Activated T-cell treated with anti-CD3 and anti-CD28 coated beads for 4 hours (primary cell): Measurements from ENCODE around the gene STK36.

Experiments
- DNase-seq: peaks from one replicate; pipeline ENCODE4 v3.0.0-alpha.2; 2020

STK36 gene

DNA sequence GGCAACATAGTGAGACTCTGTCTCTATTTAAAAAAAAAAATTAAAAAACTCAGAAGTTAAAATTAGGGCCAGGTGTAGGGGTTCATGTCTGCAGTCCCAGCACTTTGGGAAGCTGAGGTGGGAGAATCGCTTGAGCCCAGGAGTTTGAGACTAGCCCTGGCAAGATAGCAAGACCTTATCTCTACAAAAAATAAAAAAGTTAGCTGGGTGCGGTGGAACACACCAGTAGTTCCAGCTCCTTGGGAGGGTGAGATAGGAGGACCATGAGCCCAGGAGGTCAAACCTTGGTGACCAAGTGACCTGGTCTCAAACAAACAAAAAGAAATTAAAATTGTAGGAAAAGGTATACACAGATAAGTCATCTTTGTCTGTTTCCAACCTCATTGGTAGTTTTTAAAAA is 50.0 kb downstream of the STK36 start:
- no peak for DNase-seq

- DNase-seq: no peak
Measured at GRCh38 chr2:218722419-218722818, 50.5 kb downstream of the STK36 start.

- no peak for DNase-seq
Measured at GRCh38 chr2:218722876-218723785, 51.2 kb downstream of the STK36 start.

GRCh38 chr2:218726004-218726574 is 54.2 kb downstream of the STK36 start:
- DNase-seq: no peak

- no peak for DNase-seq
Measured at GRCh38 chr2:218727502-218728165, 55.7 kb downstream of the STK36 start.

DNA sequence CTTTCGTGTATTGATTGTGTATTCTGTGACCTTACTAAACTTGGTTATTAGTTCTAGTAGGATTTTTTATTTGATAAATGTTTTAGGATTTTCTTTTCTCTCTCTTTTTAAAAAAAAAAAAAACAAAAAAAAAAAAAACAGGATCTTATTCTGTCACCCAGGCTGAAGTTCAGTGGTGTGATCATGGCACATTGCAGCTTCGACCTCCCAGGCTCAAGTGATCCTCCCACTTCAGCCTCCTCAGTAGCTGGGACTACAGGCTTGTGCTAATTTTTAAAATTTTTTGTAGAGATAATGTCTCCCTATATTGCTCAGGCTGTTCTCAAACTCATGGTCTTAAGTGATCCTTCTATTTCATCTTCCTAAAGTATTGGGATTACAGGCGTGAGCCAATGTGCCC is 57.8 kb downstream of the STK36 start:
- no peak for DNase-seq

DNA sequence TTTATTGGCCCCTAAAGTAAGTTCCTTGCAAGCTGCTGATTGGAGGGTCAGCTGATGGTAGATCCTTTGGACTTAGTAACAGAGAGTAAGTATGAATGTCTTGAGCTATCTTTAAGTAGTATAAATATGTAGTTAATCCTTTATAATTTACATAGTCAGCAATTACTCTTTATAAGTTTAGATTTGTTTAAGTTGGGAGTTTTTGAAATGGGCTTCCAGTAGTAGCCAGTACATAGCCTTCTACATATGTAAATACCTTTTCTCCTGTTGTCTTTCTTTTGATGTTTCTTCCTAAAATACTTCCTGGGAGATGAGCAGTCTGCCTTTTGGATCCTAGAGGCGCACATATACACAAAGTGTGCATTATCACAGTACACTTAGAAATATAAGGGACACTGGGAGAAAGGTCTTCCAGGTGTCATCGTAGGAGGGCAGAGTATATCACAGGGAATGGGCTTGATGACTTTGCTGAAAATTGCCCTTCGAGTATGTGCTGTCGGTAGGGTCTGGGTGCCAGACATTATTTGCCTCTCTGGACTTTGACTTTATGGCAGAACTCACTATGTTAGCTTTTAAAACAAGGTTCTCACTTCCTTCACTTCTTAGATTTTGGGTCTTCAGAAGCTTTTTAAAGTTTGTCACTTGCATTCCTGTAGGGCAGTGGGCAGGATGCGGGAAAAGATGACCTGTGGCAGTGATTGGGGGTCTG is 60.3 kb downstream of the STK36 start:
- no peak for DNase-seq

GRCh38 chr2:218732761-218733158 is 60.9 kb downstream of the STK36 start:
- no peak for DNase-seq

- DNase-seq: no peak
Measured at GRCh38 chr2:218733171-218734021, 61.5 kb downstream of the STK36 start.

- no peak for DNase-seq
Measured at GRCh38 chr2:218734190-218734975, 62.5 kb downstream of the STK36 start.

- DNase-seq: no peak
Measured at GRCh38 chr2:218736531-218736930, 64.6 kb downstream of the STK36 start.

- no peak for DNase-seq
Measured at GRCh38 chr2:218743068-218743467, 71.2 kb downstream of the STK36 start.

DNA sequence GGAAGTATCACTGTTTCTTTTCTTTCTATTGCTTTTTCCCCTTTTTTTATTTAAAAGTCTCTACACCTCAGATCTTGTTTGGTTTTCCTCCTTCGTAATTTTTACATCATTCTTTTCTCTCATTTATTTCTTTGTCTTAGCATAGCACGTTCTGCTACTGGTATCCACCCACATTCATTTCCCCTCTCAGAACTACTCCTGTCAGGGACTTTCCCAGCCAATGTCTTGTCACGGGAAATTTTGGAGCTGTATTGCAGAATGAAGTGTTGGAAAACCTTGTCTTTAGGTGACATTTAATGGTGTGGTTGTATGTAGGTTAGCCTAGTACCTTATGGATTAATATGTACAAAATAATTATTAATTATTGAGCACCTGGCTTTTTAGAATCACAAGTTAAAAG is 72.7 kb downstream of the STK36 start:
- no peak for DNase-seq

- DNase-seq: no peak
Measured at GRCh38 chr2:218745160-218745558, 73.3 kb downstream of the STK36 start.

- no peak for DNase-seq
Measured at GRCh38 chr2:218745559-218746469, 73.9 kb downstream of the STK36 start.

DNA sequence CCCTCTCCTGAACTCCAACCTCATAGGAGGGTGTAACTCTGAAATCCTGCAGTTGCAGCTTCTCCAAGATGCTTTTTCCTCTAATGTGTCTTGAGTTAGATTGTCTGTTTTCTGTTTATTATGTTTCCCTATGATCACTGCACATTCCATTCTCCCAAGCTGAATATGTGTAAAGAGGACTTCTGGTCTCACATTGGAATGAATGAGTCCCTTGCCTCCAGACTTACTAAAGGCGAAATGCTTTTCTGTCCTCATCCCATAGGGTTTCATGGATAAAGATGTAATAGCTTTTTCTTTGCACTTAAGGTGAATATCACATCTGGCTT is 74.5 kb downstream of the STK36 start:
- no peak for DNase-seq

DNA sequence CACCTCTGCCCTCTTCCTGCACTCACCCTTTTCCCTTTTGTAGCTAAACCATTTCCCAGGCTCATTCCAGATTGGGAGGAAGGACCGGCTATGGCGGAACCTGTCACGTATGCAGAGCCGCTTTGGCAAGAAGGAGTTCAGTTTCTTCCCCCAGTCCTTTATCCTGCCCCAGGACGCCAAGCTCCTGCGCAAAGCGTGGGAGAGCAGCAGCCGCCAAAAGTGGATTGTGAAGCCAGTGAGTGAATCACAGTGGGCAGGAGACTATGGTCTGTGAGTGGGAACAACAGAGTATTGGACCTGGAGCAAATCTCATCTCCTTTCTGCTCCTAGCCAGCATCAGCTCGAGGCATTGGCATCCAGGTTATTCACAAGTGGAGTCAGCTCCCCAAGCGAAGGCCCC is 75.1 kb downstream of the STK36 start:
- DNase-seq: no peak

DNA sequence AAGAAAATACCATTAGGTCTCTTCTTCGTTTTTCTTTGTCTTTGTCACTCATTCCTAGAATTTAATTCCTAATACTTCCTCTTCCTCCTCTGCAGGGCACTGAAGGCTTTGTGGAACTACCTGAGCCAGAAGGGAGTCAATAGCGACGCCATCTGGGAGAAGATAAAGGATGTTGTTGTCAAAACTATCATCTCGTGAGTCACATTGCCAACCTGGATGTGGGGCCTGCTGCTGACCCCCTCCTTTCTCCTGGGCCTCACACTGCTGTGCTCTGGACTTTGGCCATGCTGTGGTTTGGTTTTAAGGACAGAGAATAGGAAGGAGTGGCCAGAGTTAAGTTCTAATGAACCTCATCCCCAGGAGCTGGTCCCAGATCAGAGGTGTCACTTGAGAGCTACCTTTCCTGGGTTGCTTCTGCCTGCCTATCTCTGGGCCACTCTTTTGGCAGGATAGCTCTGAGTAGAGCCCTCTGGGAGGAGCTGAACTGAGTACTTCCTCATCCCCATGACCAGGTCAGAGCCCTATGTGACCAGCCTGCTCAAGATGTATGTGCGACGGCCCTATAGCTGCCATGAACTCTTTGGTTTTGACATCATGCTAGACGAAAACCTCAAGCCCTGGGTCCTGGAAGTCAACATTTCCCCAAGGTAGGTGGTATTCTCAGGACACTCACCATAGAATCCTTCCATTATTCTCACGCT is 77.0 kb downstream of the STK36 start:
- DNase-seq: no peak
